H1 (cell line): Measurements from ENCODE around the gene ZNF391. TPM values are rescaled to one million over a fixed set of nuclear protein-coding genes. Genes with fewer than 3 reads are reported as not detected.

Source experiments
- EZH2 ChIP-seq: fragments of 200-600 bp; sonication (generic); IDR thresholded peaks from 2 replicates; pipeline ENCODE4 v1.7.1; 2012; ENCODE audit warnings: low read depth, mild to moderate bottlenecking, moderate library complexity, low read length, inconsistent platforms; ENCODE audit not compliant: severe bottlenecking
- MAFK ChIP-seq: IDR thresholded peaks from 2 replicates; pipeline ENCODE4 v1.6.1; 2012; ENCODE audit warnings: low read depth, mild to moderate bottlenecking, improper control_type of control experiment, low read length
- POLR2AphosphoS5 ChIP-seq: IDR thresholded peaks from 2 replicates; pipeline ENCODE4 v1.6.1; 2011; ENCODE audit warnings: low read depth, low read length
- TEAD4 ChIP-seq: IDR thresholded peaks from 2 replicates; pipeline ENCODE4 v1.6.1; 2012; ENCODE audit warnings: low read depth, low read length, inconsistent platforms, mixed read lengths
- polyA plus RNA-seq, 7 experiments: library from polyadenylated mRNA; depleted of rRNA in 3 of 7; stranded (reverse) in 5 of 7; unstranded in 2 of 7; fragments of >200 nt in 5 of 7; fragments of 200-250 nt in 2 of 7; gene quantifications; 1 replicate in 5 of 7; 2 replicates in 1 of 7; 4 replicates in 1 of 7; pipeline versions ENCODE4 v1.2.1 to v1.2.3, GENCODE V29; 2011 to 2013; ENCODE audit warnings: missing spikeins in 2 of 7, mixed read lengths in 2 of 7
- total RNA-seq: library from RNA; stranded (reverse); fragmentation: NEBNext Ultra II Directional; extraction: Animal tissue kit (Norgen Biotek cat#: 25700); gene quantifications from 2 replicates; pipeline ENCODE4 v1.2.1, GENCODE V29; 2021
- TF ChIP-seq, protein P1 (sequence below), 3 experiments: IDR thresholded peaks; 1 replicate in 2 of 3; 2 replicates in 1 of 3; pipeline versions ENCODE4 v1.5.1 to v1.6.1; 2011; ENCODE audit warnings: low read length in 3 of 3, mild to moderate bottlenecking in 3 of 3, inconsistent platforms in 2 of 3, low read depth in 1 of 3, moderate library complexity in 1 of 3; ENCODE audit not compliant: insufficient read depth in 1 of 3; ENCODE audit errors: control extremely low read depth in 1 of 3

Gene ZNF391
- total and polyA plus RNA-seq, 2 of the 8 experiments (the other 6 are each of a cell fraction or from before 2014, with no cell fraction given), result 4.8 to 13.0 TPM

DNA sequence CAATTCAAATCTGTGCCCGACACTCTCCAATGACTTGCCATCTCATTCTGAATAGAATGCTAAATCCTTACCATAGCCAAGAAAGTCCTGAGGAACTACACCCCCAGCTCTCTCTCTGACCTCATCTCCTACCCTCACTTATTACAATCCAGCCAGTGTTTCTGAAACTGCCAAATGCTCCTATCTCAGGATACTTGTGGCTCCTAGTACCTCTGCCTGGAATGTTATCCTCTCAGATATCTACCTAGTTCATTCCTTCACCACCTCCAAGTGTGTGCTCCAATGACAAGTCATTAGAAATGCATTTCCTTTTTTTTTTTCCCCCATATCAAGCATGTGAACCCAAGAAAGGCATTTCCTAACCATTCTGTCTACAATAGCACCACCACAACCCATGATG is 59.9 kb downstream of the ZNF391 start (continued):
- TF ChIP-seq, protein P1, sequence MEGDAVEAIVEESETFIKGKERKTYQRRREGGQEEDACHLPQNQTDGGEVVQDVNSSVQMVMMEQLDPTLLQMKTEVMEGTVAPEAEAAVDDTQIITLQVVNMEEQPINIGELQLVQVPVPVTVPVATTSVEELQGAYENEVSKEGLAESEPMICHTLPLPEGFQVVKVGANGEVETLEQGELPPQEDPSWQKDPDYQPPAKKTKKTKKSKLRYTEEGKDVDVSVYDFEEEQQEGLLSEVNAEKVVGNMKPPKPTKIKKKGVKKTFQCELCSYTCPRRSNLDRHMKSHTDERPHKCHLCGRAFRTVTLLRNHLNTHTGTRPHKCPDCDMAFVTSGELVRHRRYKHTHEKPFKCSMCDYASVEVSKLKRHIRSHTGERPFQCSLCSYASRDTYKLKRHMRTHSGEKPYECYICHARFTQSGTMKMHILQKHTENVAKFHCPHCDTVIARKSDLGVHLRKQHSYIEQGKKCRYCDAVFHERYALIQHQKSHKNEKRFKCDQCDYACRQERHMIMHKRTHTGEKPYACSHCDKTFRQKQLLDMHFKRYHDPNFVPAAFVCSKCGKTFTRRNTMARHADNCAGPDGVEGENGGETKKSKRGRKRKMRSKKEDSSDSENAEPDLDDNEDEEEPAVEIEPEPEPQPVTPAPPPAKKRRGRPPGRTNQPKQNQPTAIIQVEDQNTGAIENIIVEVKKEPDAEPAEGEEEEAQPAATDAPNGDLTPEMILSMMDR (IDR thresholded peaks at IDR 0.05; ENCODE audit: control extremely low read depth in 1 of 3, insufficient read depth in 1 of 3, low read depth in 1 of 3, low read length in 3 of 3), result no peak
- TF ChIP-seq MAFK (no peak), TEAD4 (no peak), EZH2 (no peak), POLR2AphosphoS5 (no peak)
